ENCODE data around the gene CDCA8.

GRCh38 chr1:37652976-37653375 lies 39.3 kb upstream of the CDCA8 start:
- TF ChIP-seq, protein P1, sequence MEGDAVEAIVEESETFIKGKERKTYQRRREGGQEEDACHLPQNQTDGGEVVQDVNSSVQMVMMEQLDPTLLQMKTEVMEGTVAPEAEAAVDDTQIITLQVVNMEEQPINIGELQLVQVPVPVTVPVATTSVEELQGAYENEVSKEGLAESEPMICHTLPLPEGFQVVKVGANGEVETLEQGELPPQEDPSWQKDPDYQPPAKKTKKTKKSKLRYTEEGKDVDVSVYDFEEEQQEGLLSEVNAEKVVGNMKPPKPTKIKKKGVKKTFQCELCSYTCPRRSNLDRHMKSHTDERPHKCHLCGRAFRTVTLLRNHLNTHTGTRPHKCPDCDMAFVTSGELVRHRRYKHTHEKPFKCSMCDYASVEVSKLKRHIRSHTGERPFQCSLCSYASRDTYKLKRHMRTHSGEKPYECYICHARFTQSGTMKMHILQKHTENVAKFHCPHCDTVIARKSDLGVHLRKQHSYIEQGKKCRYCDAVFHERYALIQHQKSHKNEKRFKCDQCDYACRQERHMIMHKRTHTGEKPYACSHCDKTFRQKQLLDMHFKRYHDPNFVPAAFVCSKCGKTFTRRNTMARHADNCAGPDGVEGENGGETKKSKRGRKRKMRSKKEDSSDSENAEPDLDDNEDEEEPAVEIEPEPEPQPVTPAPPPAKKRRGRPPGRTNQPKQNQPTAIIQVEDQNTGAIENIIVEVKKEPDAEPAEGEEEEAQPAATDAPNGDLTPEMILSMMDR (IDR thresholded peaks at IDR 0.05) = no peak
- no peak for TF ChIP-seq EP300 (IDR thresholded peaks at IDR 0.05)
